Right kidney (tissue), 9 donors: ENCODE results near the gene VKORC1L1.
A peak's percentile ranks its signal among the peaks of the same experiment; 100 is the strongest.
"Not testable (repeated sequence)": the region's sequence is repeated elsewhere in the genome, so short reads cannot be mapped to it uniquely, and the experiment has no call there.

Experiments
- DNase-seq: peaks from one replicate; pipeline ENCODE4 v3.0.0-alpha.2; 2016
- long read RNA-seq, 8 donors: transcript quantifications; one replicate each; lab custom pipeline, GENCODE V29; 2026

Gene VKORC1L1
- long read RNA-seq, donor 1, full-length matches to known transcripts = 9 of 9 reads
- long read RNA-seq, donor 1, partial matches to known transcripts = 0 of 9 reads
- long read RNA-seq, donor 1, other reads (novel, unspliced or antisense) = 0 of 9 reads
- long read RNA-seq, donor 2, full-length matches to known transcripts = 7 of 7 reads
- long read RNA-seq, donor 2, partial matches to known transcripts = 0 of 7 reads
- long read RNA-seq, donor 2, other reads (novel, unspliced or antisense) = 0 of 7 reads
- long read RNA-seq, donor 3, full-length matches to known transcripts = 11 of 11 reads
- long read RNA-seq, donor 3, partial matches to known transcripts = 0 of 11 reads
- long read RNA-seq, donor 3, other reads (novel, unspliced or antisense) = 0 of 11 reads
- long read RNA-seq, donor 4, full-length matches to known transcripts = 6 of 6 reads
- long read RNA-seq, donor 4, partial matches to known transcripts = 0 of 6 reads
- long read RNA-seq, donor 4, other reads (novel, unspliced or antisense) = 0 of 6 reads
- long read RNA-seq, donor 5, full-length matches to known transcripts = 14 of 58 reads
- long read RNA-seq, donor 5, partial matches to known transcripts = 16 of 58 reads
- long read RNA-seq, donor 5, other reads (novel, unspliced or antisense) = 28 of 58 reads
- long read RNA-seq, donor 6, full-length matches to known transcripts = 14 of 36 reads
- long read RNA-seq, donor 6, partial matches to known transcripts = 22 of 36 reads
- long read RNA-seq, donor 6, other reads (novel, unspliced or antisense) = 0 of 36 reads
- long read RNA-seq, donor 7, full-length matches to known transcripts = 26 of 33 reads
- long read RNA-seq, donor 7, partial matches to known transcripts = 7 of 33 reads
- long read RNA-seq, donor 7, other reads (novel, unspliced or antisense) = 0 of 33 reads
- long read RNA-seq, donor 8, full-length matches to known transcripts = 12 of 12 reads
- long read RNA-seq, donor 8, partial matches to known transcripts = 0 of 12 reads
- long read RNA-seq, donor 8, other reads (novel, unspliced or antisense) = 0 of 12 reads

GRCh38 chr7:65872776-65873581 lies at the start of gene VKORC1L1:
TSS of gene VKORC1L1 (plus strand) at chr7:65873074. CDS start at chr7:65873372, 298 bp downstream.
- peak; percentile 74 for DNase-seq

- DNase-seq = no peak
These were observed 45.5 kb upstream of the VKORC1L1 start for GRCh38 chr7:65827366-65827765.

DNA sequence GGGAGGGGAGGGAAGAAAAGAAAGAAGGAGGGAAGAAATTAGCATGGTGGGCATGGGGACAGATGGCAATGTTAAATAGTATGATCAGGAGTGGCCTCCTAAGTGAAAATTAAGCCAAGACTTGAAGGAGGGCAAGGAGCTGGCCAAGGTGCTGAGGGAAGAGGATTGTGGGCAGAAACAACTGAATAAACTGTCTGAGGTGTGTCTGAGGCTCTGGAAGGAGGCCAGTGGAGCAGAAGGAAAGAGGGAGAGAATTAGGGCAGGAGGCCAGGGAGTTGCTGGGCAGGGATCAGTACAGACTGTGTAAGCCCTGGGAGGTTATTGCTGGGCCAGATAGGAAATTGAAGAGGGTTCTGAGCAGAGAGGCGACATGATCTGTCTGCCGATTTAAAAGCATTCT lies 40.6 kb upstream of the VKORC1L1 start:
- DNase-seq = no peak

GRCh38 chr7:65836684-65837083 lies 36.2 kb upstream of the VKORC1L1 start:
- DNase-seq = not testable (repeated sequence)

- DNase-seq = not testable (repeated sequence)
These were observed 35.3 kb upstream of the VKORC1L1 start for GRCh38 chr7:65837541-65837956.

- no peak for DNase-seq
These were observed 33.0 kb upstream of the VKORC1L1 start for GRCh38 chr7:65839846-65840245.

DNA sequence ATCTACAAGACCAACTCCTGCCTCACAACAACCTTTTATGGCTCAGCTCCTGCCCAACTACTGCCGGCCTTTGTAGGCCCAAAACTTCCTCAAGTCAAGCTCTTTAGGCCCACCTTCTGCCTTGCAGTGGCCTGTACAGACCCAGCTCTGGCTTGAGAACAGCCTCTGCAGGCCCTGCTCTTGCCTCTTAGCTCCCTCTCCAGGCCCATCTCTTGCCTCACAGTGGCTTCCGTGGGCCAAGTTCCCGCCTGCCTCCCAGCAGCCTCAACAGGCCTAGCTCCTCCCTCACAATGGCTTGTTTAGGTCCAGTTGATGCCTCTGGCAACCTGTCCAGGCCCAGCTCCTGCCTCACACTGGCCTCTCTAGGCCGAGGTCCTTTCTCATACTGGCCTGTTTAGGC lies 32.4 kb upstream of the VKORC1L1 start:
- no peak for DNase-seq

DNA sequence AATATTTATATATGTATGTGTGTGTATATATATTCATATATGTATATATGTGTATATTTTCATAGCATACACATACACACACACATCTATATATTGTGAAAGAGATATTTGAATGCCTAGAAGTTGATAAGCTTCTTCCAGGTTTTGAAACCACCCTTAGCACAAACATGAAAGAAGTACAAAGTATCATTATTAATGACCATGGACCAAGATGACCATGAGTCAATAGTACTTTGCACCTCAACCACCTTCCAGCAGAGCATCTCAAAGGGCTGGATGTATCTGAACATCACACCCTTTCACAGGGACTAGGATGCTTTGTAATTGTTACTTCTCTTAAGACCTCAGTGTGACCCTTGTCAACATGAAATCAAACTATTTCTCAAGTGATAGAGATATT lies 29.3 kb upstream of the VKORC1L1 start:
- not testable (repeated sequence) for DNase-seq

GRCh38 chr7:65846008-65846570 lies 26.8 kb upstream of the VKORC1L1 start:
- DNase-seq = no peak

DNA sequence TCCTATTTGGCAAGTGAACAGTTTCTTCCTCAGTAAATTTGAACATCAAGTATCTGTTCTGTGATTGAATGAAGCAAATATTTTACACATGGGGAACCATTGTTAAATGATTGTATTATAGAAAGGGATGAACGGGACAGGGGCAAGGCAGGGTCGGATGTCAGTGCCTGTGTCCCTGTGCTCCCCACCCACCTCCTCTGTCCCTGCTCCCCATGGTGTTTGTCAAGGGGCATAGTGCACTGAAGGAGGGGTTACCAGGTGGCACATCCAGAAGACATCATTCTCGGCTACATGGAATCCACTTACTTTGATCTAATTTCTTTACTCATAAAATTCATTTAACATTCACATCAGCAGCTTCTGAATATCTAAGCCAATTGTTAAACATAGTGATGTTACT lies 19.4 kb upstream of the VKORC1L1 start:
- DNase-seq = not testable (repeated sequence)

- not testable (repeated sequence) for DNase-seq
These were observed 19.0 kb upstream of the VKORC1L1 start for GRCh38 chr7:65853892-65854291.

DNA sequence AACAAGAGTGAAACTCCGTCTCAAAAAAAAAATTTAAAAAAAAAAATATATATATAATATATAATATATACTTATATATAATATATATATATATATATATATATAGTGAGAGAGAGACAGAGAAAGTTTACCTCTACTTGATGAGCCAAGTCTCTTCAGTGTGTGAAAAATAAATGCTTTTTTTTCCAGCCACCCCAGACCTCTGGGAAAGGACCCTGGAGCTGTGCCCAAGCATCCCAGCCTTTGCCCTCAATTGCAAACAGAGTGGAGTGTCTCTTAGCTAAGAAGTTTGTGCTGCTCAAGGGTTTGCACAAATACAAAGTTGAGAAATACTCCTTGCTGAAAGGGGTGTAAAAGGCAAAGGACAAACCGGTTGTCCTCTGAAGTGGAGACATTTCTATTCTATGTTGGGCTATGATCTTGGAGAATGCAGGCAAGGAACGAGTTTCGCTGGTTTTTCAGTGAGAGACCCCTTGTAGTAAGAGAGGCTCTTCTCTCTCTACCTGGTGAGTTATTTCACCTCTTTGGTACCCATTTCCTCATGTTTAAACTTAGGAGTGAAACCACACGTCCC lies 15.5 kb upstream of the VKORC1L1 start:
- not testable (repeated sequence) for DNase-seq

DNA sequence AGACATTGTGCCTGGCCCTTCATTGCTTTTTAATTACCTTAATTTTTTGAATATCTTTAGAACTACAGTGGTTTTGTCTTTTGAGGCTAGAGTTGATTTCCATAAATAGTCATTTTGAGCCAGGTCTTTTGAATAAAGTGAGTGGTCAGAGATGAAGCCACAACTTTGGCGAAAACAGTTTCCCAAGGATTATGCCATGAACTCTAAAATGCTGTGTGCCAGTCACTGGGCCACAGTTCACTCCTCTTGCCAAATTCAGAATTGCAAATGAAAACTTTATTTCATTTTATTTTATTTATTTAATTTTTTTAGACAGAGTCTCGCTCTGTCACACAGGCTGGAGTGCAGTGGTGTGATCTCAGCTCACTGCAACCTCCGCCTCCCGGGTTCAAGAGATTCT lies 14.2 kb upstream of the VKORC1L1 start:
- DNase-seq = not testable (repeated sequence)

DNA sequence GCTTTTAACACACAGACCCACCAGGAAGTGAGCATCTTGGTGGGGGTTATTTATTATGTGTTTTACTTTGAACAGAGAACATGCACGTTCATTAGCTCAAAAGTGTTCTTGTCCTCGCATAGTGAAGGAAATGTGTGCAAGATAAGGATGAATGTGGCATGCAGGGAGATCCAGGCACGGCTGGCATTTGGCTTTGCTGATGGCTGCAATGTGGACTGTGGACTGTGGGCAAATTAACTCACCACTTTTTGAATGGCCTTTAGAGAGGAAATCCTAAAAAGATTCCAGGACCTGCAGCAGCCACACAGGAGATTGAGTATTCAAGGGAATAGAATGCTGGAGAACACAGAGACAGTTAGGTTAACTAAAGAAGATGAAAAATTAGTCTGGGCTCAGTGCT lies 6.6 kb upstream of the VKORC1L1 start:
- DNase-seq = not testable (repeated sequence)

DNA sequence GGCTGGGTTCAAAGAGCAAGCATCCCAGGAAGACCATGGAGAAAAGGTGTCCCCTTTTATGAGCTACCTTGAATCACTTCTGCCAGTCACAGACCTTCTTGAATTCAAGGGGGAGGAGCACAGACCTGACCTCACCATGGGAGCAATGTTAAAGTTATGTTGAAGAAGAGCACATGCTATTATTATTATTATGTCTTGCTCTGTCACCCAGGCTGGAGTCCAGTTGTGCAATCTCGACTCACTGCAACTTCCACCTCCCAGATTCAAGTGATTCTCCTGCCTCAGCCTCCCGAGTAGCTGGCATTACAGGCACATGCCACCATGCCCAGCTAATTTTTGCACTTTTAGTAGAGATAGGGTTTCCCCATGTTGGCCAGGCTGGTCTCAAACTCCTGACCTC lies 5.2 kb upstream of the VKORC1L1 start:
- not testable (repeated sequence) for DNase-seq

GRCh38 chr7:65869312-65869711 lies 3.6 kb upstream of the VKORC1L1 start:
- DNase-seq = not testable (repeated sequence)

DNA sequence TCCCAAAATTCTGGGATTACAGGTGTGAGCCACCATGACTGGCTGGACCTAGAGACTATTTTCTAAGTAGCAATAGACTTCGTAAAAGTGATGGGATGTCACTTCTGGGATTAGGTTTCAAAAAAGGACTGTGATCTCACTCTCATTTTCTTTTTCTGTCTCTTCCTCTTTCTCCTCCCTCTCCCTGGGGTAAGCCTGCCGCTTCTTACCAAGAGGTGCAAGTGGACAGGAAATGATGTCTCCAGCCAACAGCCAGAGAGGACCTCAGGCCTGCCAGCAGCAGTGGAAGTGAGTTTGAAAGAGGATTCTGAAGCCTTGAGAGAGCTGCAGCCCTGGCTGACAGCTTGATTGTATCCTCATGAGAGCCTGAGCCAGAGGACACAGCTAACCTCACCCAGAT lies 1.4 kb upstream of the VKORC1L1 start:
- not testable (repeated sequence) for DNase-seq

- DNase-seq = peak; percentile 48
These were observed 814 bp downstream of the VKORC1L1 start for GRCh38 chr7:65873582-65874193.

- not testable (repeated sequence) for DNase-seq
These were observed 2.8 kb downstream of the VKORC1L1 start for GRCh38 chr7:65875715-65876114.

GRCh38 chr7:65879292-65880153 lies 6.6 kb downstream of the VKORC1L1 start:
- DNase-seq = not testable (repeated sequence)
